ENCODE measurements around the gene PCBP1.

- TF ChIP-seq GABPA (IDR thresholded peaks at IDR 0.05; ENCODE audit: low read depth), result no peak
- TF ChIP-seq CTCF (IDR thresholded peaks at IDR 0.05; ENCODE audit: insufficient read depth, low read length), result no peak
- TF ChIP-seq POLR2AphosphoS5 (IDR thresholded peaks at IDR 0.05; ENCODE audit: low read depth), result no peak
- no peak for TF ChIP-seq SPI1 (IDR thresholded peaks at IDR 0.05; ENCODE audit: borderline replicate concordance, low read depth)
- no peak for TF ChIP-seq REST (IDR thresholded peaks at IDR 0.05; ENCODE audit: insufficient replicate concordance, low read depth)
Observed at GRCh38 chr2:70069049-70069448, 18.2 kb upstream of the PCBP1 start.
